Stimulated activated CD8-positive, alpha-beta memory T cell treated with anti-CD3 and anti-CD28 coated beads, Interleukin-15, amount 100 ng/mL, for 1 hour (primary cell): ENCODE results near the gene THRSP.
A peak's percentile ranks its signal among the peaks of the same experiment; 100 is the strongest.
"Not testable (repeated sequence)": the region's sequence is repeated elsewhere in the genome, so short reads cannot be mapped to it uniquely, and the experiment has no call there.

Source experiments
- DNase-seq: peaks from one replicate; pipeline ENCODE4 v3.0.0-alpha.2; 2020; ENCODE audit warnings: low read depth

The THRSP gene

GRCh38 chr11:78039391-78039918, 24.2 kb upstream of the THRSP start:
- DNase-seq, result no peak

DNA sequence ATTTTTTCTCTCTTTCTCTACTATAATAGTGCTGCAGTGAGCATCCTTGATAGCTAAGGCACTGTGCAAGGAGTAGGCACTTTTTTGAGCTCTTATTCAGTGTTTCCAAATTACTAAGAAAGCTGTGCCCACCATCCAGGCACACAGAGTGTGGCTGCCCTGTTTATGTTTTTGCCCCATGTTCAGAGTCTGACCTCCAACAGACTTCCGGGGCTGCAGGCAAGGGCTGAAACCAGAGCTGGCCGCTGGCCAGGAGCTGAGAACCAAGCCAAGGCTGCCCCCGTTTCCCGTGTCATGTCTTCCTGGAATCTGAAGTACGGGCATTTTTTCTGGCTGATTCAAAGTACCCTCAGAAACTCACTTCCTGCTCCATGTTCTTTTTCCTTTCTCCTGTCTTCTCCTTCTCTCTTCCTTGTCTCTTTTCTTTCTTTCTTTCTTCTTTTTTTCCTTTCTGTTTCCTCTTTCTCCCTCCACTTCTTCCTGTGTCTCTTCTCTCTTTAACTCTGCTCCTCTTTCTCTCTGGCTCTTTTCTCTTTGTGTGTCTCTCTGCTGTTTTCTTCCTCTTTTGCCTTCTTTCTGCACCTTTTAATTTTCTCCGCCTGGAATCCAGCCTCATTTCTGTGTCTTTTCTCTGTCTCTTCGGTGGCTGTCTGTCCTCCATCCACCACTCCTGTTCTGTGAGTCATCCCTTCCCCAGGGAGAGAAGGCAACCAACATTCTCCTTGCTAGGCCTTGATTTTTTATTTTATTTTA, 23.6 kb upstream of the THRSP start:
- no peak for DNase-seq

- DNase-seq, result no peak
Observed at GRCh38 chr11:78040691-78041379, 22.8 kb upstream of the THRSP start.

DNA sequence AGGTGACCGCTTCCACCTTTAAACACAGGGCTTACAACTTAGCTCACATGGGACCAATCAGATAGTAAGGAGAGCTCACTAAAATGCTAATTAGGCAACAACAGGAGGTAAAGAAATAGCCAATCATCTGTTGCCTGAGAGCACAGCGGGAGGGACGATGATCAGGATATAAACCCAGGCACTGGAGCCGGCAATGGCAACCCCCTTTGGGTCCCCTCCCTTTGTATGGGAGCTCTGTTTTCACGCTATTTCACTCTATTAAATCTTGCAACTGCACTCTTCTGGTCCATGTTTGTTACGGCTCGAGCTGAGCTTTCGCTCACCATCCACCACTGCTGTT, 22.3 kb upstream of the THRSP start:
- DNase-seq, result not testable (repeated sequence)

- no peak for DNase-seq
Observed at GRCh38 chr11:78041843-78042440, 21.7 kb upstream of the THRSP start.

GRCh38 chr11:78044706-78045105, 19.0 kb upstream of the THRSP start:
- no peak for DNase-seq

- peak; percentile 48 for DNase-seq
Observed at GRCh38 chr11:78045851-78046485, 17.7 kb upstream of the THRSP start.

GRCh38 chr11:78046486-78046854, 17.2 kb upstream of the THRSP start:
- DNase-seq, result no peak

DNA sequence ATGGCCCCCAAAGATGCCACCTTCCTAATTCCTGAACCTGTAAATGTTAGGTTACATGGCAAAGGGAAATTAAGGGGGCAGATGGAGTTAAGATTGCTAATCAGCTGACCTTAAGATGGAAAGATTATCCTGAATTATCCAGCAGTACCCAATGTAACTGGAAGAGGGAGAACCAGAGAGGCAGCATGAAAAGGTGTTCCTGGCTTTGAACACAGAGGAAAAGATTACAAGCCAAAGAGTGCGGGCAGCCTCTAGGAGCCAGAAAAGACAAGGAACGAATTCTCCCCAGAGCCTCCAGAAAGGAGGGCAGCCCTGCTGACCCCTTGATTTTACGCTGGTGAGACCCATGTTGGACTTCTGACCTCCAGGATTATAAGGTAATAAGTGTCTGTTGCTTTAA, 15.1 kb upstream of the THRSP start:
- no peak for DNase-seq

DNA sequence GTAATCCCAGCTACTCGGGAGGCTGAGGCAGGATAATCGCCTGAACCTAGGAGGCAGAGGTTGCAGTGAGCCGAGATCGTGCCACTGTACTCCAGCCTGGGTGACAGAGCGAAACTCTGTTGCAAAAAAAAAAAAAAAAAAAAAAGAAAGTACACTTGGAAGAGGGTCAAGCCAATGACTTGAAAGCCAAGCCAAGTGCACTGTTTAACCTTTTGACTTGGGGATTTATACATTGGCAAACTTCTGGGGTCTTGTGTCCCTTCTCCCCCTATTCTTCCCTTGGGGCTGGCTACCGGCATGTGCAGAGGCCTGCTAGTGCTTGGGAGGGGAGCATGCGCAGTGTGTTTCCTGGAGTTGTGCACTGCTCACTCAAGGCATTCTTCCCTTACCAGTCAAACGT, 14.3 kb upstream of the THRSP start:
- DNase-seq, result no peak

- no peak for DNase-seq
Observed at GRCh38 chr11:78050964-78051831, 12.5 kb upstream of the THRSP start.

DNA sequence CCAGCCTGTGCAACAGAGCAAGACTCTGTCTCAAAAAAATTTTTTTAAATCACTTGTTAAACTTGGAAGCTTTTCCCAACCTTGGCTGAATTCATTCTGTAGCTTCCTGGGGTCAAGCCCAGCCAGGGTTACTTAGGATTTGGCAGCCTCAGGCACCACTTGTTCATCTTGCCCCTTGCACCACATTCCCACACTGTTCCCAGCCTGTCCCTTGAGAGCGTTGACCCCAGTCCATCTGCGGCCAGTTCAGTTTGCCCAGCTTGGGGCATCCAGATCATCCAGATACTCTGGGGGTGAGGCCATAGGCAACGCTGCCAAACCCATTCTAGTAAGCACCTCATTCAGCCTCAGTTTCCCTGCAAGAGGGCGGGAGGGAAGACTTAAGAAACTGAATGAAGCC, 8.7 kb upstream of the THRSP start:
- DNase-seq, result no peak

GRCh38 chr11:78056093-78056492, 7.6 kb upstream of the THRSP start:
- no peak for DNase-seq

DNA sequence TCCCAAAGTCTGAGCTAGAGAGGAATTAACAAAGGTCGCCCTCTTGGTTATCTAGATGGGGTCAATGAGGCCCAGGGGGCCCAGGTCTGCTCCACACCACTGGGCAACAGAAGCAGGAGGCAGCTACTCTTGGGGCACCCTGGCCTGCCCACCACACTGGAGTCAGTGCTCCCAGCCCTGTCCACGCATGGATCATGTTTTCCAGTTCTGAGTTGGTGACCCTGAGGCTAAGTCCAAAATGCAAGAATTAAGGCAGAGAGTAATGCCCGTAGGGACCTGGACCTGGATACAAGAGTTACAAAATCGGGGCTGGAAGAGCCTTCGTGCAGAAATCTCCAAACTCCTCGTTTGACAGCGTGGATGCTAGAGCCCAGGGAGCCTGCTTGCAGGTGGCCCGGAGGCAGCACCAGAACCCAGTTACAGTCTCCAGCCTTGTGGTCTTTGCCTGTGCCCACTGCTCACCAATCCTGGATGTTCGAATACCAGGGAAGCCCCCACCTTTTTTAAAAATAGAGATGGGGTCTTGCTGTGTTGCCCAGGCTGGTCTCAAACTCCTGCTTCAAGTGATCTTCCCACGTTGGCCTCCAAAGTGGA, 6.1 kb upstream of the THRSP start:
- no peak for DNase-seq

GRCh38 chr11:78059749-78060328, 3.8 kb upstream of the THRSP start:
- not testable (repeated sequence) for DNase-seq

DNA sequence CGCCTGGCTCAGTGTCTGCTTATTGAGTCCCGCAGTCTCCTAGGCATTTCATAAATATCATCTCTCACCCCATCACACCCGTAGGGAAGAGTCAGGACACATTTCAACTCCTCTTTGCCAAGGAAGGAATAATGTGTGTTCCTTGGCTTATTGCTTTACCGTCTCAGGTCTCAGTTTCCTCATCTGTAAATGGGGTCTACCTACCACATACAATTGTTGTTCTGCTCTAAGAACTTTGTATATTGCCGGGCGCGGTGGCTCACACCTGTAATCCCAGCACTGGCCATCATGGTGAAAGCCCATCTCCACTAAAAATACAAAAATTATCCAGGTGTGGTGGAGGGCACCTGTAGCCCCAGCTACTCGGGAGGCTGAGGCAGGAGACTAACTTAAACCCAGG, 3.1 kb upstream of the THRSP start:
- no peak for DNase-seq

GRCh38 chr11:78061088-78061920, 2.4 kb upstream of the THRSP start:
- DNase-seq, result no peak

DNA sequence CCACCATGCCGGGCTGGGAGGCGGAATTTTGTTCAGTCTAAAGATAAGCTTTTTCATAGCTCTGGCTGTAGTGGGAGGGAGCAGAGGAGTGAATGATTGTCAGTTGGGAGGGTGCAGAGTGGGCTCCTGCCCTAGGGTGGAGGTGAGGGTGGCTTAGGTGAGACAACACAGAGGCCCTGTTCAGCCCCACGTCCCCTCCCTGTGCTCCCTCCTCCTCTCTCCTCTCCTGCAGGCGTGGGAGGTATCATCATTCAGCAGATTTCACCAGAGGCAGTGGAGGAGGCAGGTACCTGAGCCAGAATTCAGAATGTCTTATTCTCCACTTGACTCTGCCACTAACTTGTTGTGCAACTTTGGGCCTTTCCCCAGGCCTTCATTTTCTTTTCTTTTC, 1.7 kb upstream of the THRSP start:
- DNase-seq, result no peak

DNA sequence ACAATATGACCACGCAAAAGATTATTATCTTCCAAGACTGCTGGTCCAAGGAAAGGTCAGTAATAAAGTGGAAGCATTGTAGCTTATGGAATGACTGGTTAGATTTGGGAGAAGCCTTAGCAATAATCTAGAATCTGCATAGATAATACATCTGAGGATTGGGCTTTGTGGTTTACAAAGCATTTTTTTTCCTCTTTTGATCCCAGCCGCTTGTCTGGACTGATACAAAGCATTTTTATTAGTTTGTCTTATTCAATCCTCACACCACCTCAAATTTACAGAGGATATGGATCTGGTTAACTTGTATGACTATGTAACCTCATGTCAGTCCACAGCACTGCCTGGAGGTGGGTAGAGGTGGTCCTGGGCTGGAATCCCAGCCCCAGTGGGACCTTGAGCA, 990 bp upstream of the THRSP start:
- no peak for DNase-seq

GRCh38 chr11:78065203-78065602, 1.5 kb downstream of the THRSP start:
- no peak for DNase-seq
